ENCODE data around the gene TEX54.
A peak's percentile ranks its signal among the peaks of the same experiment; 100 is the strongest.

GRCh38 chr11:62791501-62792201, 41.0 kb downstream of the TEX54 start, which contains the start of gene TMEM223:
- peak; percentile 87 for TF ChIP-seq POLR2A (IDR thresholded peaks at IDR 0.05; ENCODE audit: low read length)
- TF ChIP-seq GATA1 (IDR thresholded peaks at IDR 0.05; ENCODE audit: low read depth, low read length) = no peak

All from erythroblast (primary cell).